ENCODE data around the gene SART1.
"Not testable (repeated sequence)": the region's sequence is repeated elsewhere in the genome, so short reads cannot be mapped to it uniquely, and the experiment has no call there.

SART1 gene

GRCh38 chr11:65988791-65989592 is 27.5 kb downstream of the SART1 start:
- peak; percentile 16 to 95 (median 79) for DNase-seq

- DNase-seq = no peak
Measured at GRCh38 chr11:65992056-65992455, 30.5 kb downstream of the SART1 start.

GRCh38 chr11:65997286-65997685 is 35.8 kb downstream of the SART1 start:
- DNase-seq = no peak

- DNase-seq = peak in 55 of 56 donors; percentile 79 to 100 (median 97)
Measured at GRCh38 chr11:66001942-66002647, 40.6 kb downstream of the SART1 start, which contains the start of the genes BANF1 and EIF1AD. Gene BANF1, plus strand, starts transcription at chr11:66002503. Its CDS starts 748 bp downstream, at chr11:66003251. Gene EIF1AD, minus strand, starts transcription at chr11:66002157. Its CDS starts 1,768 bp downstream, at chr11:66000389.

GRCh38 chr11:66002648-66003225 is 41.2 kb downstream of the SART1 start:
- DNase-seq = peak in 9 of 56 donors; percentile 52 to 80 (median 69)

GRCh38 chr11:66003291-66003690 is 41.8 kb downstream of the SART1 start:
- DNase-seq = no peak

GRCh38 chr11:66004186-66004585 is 42.7 kb downstream of the SART1 start:
- no peak for DNase-seq

- DNase-seq = no peak
Measured at GRCh38 chr11:66006134-66006890, 44.8 kb downstream of the SART1 start.

- DNase-seq = no peak
Measured at GRCh38 chr11:66006891-66007176, 45.3 kb downstream of the SART1 start.

- no peak for DNase-seq
Measured at GRCh38 chr11:66007201-66007634, 45.7 kb downstream of the SART1 start.

- no peak for DNase-seq
Measured at GRCh38 chr11:66008095-66008467, 46.5 kb downstream of the SART1 start.

- DNase-seq = no peak
Measured at GRCh38 chr11:66008468-66009101, 47.1 kb downstream of the SART1 start.

GRCh38 chr11:66010036-66010435 is 48.5 kb downstream of the SART1 start:
- not testable (repeated sequence) for DNase-seq

GRCh38 chr11:66011239-66011784 is 49.8 kb downstream of the SART1 start:
- no peak for DNase-seq

- no peak for DNase-seq
Measured at GRCh38 chr11:66011785-66012303, 50.3 kb downstream of the SART1 start, which contains the start of gene CST6. Gene CST6, plus strand, starts transcription at chr11:66012008. Its CDS starts 37 bp downstream, at chr11:66012045.

- no peak for DNase-seq
Measured at GRCh38 chr11:66012371-66012945, 50.9 kb downstream of the SART1 start.

GRCh38 chr11:66012946-66013761 is 51.6 kb downstream of the SART1 start:
- peak in 1 of 56 donors; percentile 5 for DNase-seq

- no peak for DNase-seq
Measured at GRCh38 chr11:66013762-66014100, 52.2 kb downstream of the SART1 start.

GRCh38 chr11:66014804-66015453 is 53.4 kb downstream of the SART1 start:
- DNase-seq = no peak

All from nucleus accumbens (tissue), 56 donors.